Heart left ventricle (tissue), 13 donors: Measurements from ENCODE around the gene TCF7L2.

ENCODE experiments used
- CTCF ChIP-seq, 12 donors: fragments of 200-600 bp; sonication (generic) in 4 of 12; IDR thresholded peaks; one replicate each; pipeline versions ENCODE4 v1.5.0 to v1.8.0; 2018 to 2022; ENCODE audit warnings: antibody characterized with exemption in 12 of 12, mild to moderate bottlenecking in 5 of 12
- POLR2A ChIP-seq, 2 donors: fragments of 450-650 bp; IDR thresholded peaks; one replicate each; pipeline ENCODE4 v1.6.1; 2017; ENCODE audit warnings: antibody characterized with exemption in 2 of 2, mild to moderate bottlenecking in 2 of 2, moderate library complexity in 2 of 2
- donor health status: ischemic (EF 13 %, LVEDD 7.1; RV severe dilation, severe dysfunction).
- donor health status: DM: no; HTN: yes; CAD: no.
- donor health status: DM: no; HTN: no; CAD: no.
- donor health status: ischemic (EF 25% LVEDD 6.9; RV normal size, moderate dysfunction).
- donor health status: ischemic (EF 25% LVEDD 5.7; RV mildly dilated, moderate dysfunction).
- donor health status: ischemic (EF 35%, LVEDD 5.7; RV mildly dilated, moderate dysfunction).
- donor health status: nonischemic (EF 11% LVEDD 7.7; RV severe dilation, severe dysfunction).
- donor health status: DM: yes; HTN: yes; CAD: no.
- donor health status: PGD.
- donor health status: ischemic (EF 29% LVEDD 5.4; RV normal size, mild dysfunction).
- donor health status: nonischemic (EF 23%, LVEDD 6.1; RV moderate dilation, normal function).

- TF ChIP-seq CTCF (IDR thresholded peaks at IDR 0.05) = no peak
- no peak for TF ChIP-seq POLR2A (IDR thresholded peaks at IDR 0.05)
Observed at GRCh38 chr10:113160641-113161040, 210.6 kb downstream of the TCF7L2 start.
